ENCODE data around the gene RXRG.

GRCh38 chr1:165451691-165452090, 6.8 kb upstream of the RXRG start:
- no peak for TF ChIP-seq YY1 (IDR thresholded peaks at IDR 0.05; ENCODE audit: insufficient read depth, insufficient read length)
- no peak for TF ChIP-seq ZNF274 (IDR thresholded peaks at IDR 0.05; ENCODE audit: low read depth, low read length)
